Measurements from ENCODE around the gene KIAA1671. TPM values are rescaled to one million over a fixed set of nuclear protein-coding genes. Genes with fewer than 3 reads are reported as not detected.

The KIAA1671 gene
- total RNA-seq, 4 donors from 2014 or later = 7.5 to 26.5 (median 9.1) TPM

- DNase-seq (ENCODE audit: low spot score) (no peak), ATAC-seq (ENCODE audit: low FRiP score) (no peak)
- TF ChIP-seq CTCF (IDR thresholded peaks at IDR 0.05) = no peak
Observed at GRCh38 chr22:25084405-25085107, 132.0 kb downstream of the KIAA1671 start.

GRCh38 chr22:25085156-25085555, 132.6 kb downstream of the KIAA1671 start:
- ATAC-seq (ENCODE audit: low FRiP score) (no peak), DNase-seq (ENCODE audit: low spot score) (no peak)
- TF ChIP-seq CTCF (IDR thresholded peaks at IDR 0.05) = no peak

- no peak for ATAC-seq (ENCODE audit: low FRiP score)
- DNase-seq (ENCODE audit: low spot score) = no peak
Observed at GRCh38 chr22:25085930-25086901, 133.7 kb downstream of the KIAA1671 start.

GRCh38 chr22:25086902-25087282, 134.4 kb downstream of the KIAA1671 start:
- no peak for TF ChIP-seq CTCF (IDR thresholded peaks at IDR 0.05)
- no peak for DNase-seq (ENCODE audit: low spot score)
- ATAC-seq (ENCODE audit: low FRiP score) = no peak

More at GRCh38 chr22:25085930-25086901, 133.7 kb downstream of the KIAA1671 start:
- TF ChIP-seq CTCF (IDR thresholded peaks at IDR 0.05) = no peak

GRCh38 chr22:25090225-25090890, 137.8 kb downstream of the KIAA1671 start:
- ATAC-seq (ENCODE audit: low FRiP score) (no peak), DNase-seq (ENCODE audit: low spot score) (no peak)
- TF ChIP-seq CTCF (IDR thresholded peaks at IDR 0.05) = no peak

- ATAC-seq (ENCODE audit: low FRiP score) (no peak), DNase-seq (ENCODE audit: low spot score) (no peak)
- no peak for TF ChIP-seq CTCF (IDR thresholded peaks at IDR 0.05)
Observed at GRCh38 chr22:25091458-25091857, 138.9 kb downstream of the KIAA1671 start.
